Activated CD4-positive, alpha-beta T cell treated with anti-CD3 and anti-CD28 coated beads for 1 hour (primary cell): ENCODE measurements around the gene CAST.

Experiments
- DNase-seq: peaks from one replicate; pipeline ENCODE4 v3.0.0-alpha.2; 2020

The CAST gene

GRCh38 chr5:96648593-96648992 is 13.6 kb upstream of the CAST start:
- DNase-seq: no peak

DNA sequence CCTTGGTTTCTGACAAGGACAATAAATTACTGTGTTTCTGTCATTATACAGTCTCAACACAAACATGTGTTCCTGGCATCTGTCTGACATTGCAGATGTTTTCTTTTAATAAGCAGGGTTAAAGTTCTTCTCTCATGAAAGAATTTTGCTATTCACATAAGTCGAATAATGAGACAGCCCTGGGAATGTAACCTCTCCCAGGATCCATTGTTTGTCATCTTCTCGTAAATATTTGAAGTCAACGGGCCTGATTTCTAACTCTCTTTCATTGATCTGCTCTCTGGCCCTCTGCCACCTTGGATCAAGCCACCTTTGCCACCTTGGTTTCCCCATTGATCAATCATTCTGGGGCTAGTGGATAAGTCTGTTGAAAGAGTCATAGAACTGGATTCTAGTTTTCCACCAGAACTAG is 12.9 kb upstream of the CAST start:
- no peak for DNase-seq

- DNase-seq: no peak
Observed at GRCh38 chr5:96649681-96650540, 12.3 kb upstream of the CAST start.

GRCh38 chr5:96651047-96651446 is 11.1 kb upstream of the CAST start:
- DNase-seq: no peak

DNA sequence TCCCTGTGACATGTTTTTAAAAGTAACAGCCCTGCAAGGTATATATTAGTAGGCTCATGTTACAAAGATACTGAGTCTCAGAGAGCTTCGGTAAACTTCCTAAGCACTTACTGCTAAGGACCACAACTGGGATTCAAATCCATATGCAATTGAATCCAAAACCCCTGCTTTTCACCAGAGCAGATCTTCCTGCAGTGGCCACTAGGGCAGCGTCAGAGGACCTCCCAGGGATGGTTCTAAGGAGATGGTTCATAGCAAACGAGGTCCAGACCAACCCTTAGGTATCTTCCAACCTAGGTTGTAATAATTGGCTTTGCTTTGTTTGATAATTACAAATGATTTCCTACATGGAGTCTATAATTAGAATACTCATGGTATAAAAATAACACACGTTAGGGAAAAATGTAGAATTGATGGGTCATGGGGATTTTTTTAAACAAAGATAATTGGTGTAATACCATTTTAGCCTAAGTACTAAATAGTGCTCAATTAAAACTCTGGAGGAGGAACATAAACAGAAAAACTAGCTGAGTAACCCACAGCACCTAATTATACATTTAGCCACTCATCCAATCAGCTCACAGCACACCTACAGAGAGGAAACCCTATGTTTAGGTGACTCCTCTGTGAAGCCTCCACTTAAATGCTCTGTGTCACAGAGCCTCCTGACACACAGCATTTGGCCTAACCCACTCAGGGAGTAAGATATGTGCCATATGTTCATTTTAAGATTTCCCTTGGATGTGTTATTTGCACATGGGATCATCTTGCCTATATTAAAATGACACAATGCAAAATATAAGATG is 10.0 kb upstream of the CAST start:
- DNase-seq: no peak

DNA sequence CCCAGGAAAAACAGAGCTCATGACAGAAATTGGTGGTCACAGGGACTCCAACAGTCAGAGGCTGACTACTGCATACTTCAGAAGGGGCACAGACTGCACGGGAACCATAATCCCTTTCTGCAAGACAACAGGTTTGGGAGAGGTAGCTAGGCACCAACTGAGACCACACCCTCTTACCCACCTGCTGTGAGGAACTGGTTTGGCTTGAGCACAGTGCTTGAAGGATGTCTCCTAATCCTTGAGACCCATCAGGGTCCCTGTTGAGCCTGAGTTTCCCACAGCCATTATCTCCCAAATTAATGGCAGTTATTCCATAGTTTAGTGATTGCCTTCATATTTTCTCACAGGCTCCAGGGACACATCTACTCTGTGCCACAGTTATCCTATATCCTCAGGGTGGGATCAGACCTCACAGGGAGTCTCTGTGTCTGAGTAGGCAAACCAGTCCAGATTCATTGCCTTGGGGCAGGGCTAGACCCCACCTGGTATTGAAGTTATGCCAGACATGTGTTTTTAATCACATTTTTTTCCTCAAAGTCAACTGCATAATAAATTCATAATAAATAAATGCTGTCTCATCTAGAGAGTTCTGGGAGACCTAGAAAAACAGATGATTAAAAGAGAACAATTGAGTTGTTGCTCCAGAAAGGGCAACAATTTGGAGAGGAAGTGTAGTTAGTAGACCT is 9.3 kb upstream of the CAST start:
- no peak for DNase-seq

- DNase-seq: no peak
Observed at GRCh38 chr5:96654209-96654608, 8.0 kb upstream of the CAST start.

GRCh38 chr5:96655085-96655484 is 7.1 kb upstream of the CAST start:
- no peak for DNase-seq

GRCh38 chr5:96655506-96655905 is 6.7 kb upstream of the CAST start:
- DNase-seq: no peak

DNA sequence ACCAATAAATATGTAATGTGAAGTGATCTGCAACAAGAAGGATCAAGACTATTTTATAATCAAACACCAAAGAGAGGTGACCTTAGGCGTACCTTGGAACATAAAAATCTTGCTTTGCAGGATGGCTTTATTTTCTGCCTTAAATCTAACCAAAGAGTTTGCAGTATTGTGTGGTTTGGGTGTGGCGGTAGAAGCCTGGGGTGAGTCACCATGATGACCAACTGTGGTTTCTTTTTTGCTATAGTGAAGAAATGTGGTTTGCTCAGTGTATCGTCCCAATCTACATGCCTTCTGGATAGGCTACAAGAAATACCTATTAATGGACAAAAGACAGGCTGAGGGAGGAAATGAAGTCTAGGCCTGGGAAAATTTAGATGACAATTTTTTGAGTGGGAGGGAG is 5.1 kb upstream of the CAST start:
- no peak for DNase-seq

DNA sequence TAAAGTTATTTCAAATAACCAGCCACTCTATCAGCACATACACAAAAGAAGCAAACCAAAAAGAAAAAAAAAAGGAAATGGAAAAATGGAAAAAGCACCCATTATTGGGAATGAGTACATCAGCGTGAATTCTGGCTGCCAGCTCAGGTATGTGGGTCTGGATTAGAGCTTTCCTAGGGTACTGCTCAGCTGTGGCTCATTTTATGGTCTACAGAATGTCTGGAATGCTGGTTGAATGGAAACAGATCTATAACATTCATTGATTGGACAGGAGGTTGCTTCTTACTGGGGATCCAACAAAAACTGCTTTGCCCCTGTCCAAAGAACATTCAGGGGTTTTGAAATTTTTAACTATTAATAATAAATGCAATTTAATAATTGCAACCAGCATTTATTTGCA is 3.9 kb upstream of the CAST start:
- no peak for DNase-seq

DNA sequence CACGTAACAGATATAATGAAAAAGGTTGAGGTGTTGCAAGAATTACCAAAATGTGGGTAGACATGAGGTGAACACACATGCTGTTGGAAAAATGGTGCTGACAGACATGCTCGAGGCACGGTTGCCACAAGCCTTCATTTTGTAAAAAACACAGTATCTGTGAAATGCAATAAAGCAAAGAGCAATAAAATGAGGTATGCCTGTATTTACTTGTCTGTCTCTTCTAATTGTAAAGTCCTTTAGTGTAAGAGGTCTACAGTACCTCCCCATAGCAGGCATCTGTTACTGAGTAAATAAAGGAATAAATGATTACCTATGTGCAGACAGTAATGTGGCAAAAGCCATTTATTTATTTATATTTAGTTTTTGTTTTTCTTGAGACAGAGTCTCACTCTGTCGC is 3.0 kb upstream of the CAST start:
- DNase-seq: no peak

DNA sequence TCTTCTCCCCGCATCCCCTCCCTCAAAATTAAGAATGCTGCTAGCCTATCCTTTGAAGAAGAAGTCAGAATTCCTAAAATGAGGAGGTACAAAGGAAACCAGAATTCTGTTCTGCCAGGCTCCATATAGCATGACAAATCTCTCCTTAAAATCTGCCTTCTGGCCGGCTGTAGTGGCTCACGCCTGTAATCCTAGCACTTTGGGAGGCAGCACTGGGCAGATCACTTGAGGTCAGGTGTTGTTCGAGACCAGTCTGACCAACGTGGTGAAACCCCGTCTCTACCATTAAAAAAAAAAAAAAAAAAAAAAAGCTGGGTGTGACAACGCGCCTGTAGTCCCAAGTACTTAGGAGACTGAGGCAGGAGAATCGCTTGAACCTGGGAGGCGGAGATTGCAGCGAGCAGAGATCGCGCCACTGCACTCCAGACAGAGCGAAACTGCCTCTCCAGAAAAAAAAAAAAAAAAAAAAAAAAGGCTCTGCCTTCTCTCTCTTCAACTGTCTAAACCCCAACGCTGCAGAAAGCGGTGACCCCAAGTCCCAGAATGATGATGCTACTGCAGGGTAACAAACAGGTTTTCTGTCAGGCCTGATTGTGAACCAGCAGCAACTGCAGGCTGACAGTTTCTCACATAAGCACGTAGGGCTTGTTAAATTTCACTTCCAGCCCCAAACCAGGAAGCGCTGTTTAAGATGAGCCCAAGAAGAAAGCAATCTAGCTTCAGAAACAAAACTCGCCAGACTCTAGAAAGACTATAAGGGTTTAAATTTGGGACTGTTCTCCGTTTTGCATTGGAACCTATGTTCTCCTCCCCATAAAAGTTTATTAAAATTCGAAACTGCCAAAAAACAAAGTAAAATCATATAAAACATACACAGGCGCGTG is 963 bp upstream of the CAST start:
- DNase-seq: no peak

DNA sequence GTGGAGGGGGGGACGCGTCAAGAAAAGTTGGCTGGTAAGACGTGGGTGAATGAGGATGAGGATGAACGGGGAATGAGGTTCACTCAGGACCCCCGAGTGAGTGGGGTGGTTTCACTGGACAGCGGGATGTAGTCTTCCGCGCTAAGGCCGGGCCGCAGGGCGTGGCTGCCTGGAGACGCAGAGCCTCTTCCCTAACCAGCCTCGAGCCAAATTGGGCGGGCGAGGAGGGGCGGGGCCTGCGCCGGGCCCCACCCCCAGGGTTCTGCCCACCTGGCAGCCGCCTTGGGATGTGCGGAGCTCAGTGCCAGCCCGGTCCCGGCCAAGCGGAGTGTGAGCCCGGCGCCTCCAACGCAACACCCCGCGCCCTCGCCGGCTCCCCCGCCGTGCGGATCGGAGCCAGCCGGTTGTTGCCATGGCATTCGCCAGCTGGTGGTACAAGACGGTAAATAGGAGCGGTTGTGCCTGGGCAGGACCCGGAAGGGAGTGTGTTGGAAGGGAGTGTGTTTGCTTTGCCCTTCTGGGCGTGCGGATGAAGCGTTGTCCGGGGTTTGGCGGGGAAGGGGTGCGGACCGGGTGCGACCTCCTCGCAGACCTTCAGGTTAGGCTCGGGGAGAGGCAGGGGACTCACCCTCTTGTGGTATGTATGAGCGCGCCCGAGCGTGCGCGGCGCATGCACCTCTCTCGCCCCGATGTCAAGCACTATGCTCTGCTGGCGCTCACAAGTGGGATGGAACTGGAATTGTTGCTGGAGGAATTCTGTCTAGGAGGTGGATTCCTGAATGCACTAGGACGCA is 746 bp downstream of the CAST start:
- peak; percentile 72 for DNase-seq

DNA sequence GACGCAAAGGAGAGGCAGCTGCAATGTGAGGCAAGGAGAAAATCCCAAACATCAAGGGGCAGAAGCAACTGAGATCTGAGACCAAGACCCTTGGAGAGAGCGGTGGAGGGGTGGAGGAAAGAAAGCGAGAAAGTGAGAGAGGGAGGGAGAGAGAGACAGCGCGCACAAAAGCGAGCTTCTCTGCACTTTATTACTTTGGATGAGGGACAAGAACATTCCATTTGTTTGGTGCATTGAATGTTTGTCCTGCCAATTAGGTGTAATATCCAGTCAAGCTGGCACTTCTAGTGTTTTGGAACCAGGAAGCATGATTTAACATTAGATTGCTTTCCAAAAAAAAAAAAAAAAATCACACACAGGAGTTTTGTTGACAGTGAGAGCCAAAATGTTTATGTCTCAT is 1.4 kb downstream of the CAST start:
- no peak for DNase-seq

DNA sequence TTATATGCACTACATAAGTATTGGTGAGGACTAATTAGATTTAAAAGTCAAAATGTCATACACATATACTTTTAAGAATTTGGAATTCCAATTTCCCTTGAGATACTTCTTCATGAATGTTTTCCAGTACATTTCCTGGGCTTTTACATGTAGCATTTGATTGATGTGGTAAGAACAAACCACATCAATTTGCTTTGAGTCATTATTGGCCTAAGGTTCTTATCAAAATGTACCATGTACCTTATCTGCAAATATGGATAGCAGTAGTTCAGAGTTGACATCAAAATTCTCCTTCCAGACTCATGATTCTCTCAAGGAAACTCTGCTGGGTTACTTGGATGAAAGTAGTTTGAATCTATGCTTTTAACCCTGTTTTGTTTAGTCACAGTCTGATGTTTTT is 2.5 kb downstream of the CAST start:
- no peak for DNase-seq

GRCh38 chr5:96668725-96669124 is 6.5 kb downstream of the CAST start:
- no peak for DNase-seq

- no peak for DNase-seq
Observed at GRCh38 chr5:96669909-96670308, 7.7 kb downstream of the CAST start.

GRCh38 chr5:96671441-96671840 is 9.3 kb downstream of the CAST start:
- no peak for DNase-seq

- DNase-seq: no peak
Observed at GRCh38 chr5:96673127-96673526, 11.0 kb downstream of the CAST start.

GRCh38 chr5:96675882-96676281 is 13.7 kb downstream of the CAST start:
- no peak for DNase-seq

DNA sequence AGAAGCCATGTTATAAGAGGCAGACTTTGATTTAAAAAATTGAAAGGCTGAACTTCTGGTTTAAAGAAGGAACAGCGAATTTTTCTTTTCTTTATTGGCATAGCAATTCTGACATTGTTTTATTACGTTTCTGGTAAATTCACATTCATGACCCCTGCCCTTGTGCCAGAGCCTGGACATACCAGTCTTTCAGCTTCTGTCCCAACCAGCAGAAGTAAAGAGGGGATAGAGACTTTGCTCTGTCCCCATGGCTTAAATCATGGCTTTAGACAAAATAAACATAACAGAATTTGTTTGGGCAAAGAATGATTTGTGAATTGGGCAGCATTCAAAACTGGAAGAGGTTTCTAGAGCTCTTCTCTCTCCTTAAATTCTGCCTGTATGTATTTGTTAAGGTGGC is 15.3 kb downstream of the CAST start:
- DNase-seq: no peak
